HG03521 (cell line): ENCODE measurements around the gene ZDHHC7.
A peak's percentile ranks its signal among the peaks of the same experiment; 100 is the strongest.

ENCODE experiments used
- ATAC-seq: cut with Tn5 transposase; IDR thresholded peaks from one replicate; pipeline ENCODE4 v1.9.1; 2021; ENCODE audit warnings: mild to moderate bottlenecking, moderate library complexity; ENCODE audit not compliant: unreplicated experiment

Gene ZDHHC7

DNA sequence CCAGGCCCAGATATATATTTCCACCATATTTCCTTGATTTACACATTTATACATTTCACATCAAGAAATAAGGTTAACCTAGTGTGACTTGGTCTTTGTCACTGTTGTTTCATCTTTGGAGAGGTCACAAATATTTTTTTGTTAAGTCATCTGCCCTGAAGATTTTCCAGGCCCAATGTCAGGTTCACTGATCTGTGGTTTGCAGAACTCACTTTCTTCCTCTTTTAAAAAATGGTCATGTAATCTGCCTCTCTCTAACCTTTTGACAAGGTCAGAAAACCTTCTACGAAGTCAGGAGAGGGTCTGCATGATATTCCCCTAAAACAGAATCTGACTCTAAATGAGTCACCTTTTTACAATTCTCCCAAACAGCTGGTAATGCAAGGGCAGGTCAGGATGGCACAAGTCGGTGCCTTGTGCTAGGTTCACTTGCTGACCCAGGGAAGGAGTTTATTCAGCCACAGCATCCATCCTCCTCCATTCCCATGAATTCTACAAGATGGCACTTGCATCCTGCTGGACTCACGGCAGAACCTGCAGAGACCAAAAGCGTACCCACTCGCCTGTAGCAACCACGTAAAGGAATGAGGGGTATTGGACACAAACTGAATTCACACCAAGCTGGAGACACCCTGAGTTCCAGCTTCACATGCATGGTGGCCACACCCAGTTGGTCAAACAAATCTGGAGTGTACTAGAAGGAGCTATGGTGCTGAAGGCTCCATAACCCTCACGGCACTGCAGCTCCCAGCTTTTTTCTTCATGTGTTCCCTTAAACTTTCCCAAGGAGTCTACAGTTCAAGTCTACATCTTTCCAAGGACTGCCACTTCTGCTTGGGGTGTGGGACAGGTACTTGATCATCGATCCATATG lies 14.7 kb upstream of the ZDHHC7 start:
- no peak for ATAC-seq

DNA sequence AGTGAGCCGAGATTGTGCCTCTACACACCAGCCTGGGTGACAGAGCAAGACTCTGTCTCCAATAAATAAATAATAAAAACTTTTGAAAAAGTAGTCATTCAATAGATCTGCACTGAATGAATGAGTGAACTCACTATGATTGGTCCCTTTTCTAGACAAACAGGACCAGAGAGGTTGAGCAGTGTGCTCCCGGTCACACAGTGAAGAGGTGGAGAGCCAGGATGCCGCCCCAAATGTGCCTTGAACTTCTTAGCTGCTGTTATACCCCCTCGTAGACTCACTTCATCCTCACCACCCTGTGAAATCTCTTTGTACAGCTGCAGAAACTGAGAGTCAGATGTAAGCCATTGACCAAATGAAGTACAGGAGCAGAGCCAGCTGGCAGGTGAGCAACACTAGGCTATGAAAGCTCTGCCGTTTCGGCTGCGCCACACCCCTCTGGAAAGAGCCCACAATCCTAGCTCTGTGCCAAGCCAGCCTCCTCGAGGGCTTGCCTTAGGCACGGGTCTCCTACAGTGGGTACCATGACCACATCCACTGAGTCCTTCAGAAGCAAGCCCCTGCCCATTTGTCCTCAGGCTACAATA lies 8.4 kb upstream of the ZDHHC7 start:
- ATAC-seq, result no peak

DNA sequence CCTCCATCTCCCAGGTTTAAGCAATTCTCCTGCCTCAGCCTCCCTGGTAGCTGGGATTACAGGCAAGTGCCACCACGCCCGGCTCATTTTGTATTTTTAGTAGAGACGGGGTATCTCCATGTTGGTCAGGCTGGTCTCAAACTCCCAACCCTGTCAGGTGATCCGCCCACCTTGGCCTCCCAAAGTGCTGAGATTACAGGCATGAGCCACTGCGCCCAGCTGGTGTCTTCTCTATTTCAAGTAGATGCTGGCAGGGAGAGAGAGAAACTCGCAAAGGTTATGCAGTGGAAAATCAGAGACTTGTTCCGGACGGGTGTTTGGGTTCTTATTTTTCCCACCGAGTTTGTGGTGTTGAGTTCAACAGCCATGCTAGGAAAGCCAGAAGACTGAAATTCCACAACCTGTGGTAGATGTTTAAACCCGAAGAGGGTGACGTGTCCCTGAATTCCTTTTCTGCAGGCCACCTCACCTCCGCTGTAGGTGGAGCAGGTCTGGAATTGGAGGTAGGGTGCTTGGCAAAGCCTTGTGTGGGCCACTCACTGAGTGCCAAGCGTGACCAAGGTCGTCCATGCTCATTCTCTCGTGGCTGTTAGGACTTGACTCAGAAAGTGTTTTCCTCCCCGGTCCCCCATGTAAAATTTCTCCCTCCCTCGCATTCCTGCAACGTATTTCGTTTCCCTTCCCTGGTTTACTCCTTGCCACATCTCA lies 7.3 kb upstream of the ZDHHC7 start:
- ATAC-seq, result no peak

- ATAC-seq, result no peak
Observed at GRCh38 chr16:85017633-85018032, 6.3 kb upstream of the ZDHHC7 start.

- no peak for ATAC-seq
Observed at GRCh38 chr16:85017151-85017550, 5.8 kb upstream of the ZDHHC7 start.

DNA sequence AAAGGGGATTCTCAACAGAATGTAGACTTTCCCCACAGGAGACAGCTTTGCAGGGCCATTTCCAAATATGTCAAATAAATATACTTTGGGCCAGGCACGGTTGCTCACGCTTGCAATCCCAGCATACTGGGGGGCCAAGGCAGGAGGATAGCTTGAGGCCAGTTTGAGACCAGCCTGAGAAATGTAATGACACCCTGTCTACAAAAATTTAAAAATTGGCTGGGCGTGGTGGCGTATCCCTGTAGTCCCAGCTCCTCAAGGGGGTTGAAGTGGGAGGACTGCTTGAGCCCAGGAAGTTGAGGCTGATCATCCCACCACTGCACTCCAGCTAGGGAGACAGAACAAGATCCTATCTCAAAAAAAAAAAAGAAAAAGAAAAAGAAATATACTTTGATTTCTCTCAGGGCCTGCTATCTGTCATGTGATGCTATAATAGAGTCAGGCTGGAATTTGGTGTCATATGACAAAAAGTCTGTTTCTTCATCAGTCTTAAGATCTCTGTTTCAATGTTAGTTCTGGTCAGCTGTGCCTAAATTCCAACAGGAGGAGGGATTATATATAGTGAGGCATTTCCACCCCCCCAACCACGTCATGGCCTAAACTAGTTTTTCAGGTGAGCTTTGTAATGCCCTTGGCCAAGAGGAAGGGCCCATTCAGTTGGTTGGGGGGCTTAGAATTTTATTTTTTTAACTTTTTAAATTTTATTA lies 4.3 kb upstream of the ZDHHC7 start:
- no peak for ATAC-seq

DNA sequence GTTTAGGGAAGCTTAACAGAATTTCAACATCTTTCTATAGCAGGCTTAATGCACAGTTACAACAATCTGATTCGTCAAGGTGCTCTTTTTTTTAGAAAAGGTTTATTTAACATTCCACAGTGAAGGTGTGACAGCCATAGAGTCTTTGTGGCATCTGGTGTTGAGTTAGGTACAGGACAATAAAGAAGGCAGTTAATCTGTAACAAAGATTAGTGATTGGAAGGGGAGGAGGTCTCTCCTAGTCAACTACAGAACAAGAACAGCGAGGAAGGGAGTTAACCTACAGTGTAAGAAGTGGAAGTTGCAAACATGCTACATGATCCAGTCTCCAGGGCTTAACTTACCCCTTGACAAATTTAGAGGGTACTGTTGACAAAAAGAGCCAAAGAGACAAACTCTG lies 3.0 kb upstream of the ZDHHC7 start:
- no peak for ATAC-seq

- no peak for ATAC-seq
Observed at GRCh38 chr16:85011846-85012284, 530 bp upstream of the ZDHHC7 start.

GRCh38 chr16:85010446-85010930 lies 847 bp downstream of the ZDHHC7 start:
- ATAC-seq, result peak; percentile 8

DNA sequence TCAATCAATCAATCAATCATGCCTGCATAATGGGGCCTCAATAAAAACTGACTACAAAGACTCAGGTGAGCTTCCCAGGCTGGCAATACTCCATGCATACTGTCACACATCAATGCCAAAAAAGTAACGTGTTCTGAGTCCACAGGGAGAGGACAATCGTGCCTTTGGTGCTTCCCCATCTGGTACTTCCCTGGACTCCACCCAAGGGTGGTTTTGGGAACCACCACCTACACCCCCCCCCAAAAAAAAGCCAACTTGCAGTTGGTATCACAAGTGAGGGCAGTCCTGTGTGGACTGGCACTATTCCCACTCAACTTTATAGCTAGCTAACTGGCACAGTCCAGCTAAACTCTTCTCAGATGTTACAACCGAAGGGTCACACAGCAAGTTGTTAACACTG lies 3.1 kb downstream of the ZDHHC7 start:
- ATAC-seq, result no peak

- no peak for ATAC-seq
Observed at GRCh38 chr16:85007496-85008214, 3.7 kb downstream of the ZDHHC7 start.

GRCh38 chr16:85006639-85007038 lies 4.7 kb downstream of the ZDHHC7 start:
- ATAC-seq, result no peak

DNA sequence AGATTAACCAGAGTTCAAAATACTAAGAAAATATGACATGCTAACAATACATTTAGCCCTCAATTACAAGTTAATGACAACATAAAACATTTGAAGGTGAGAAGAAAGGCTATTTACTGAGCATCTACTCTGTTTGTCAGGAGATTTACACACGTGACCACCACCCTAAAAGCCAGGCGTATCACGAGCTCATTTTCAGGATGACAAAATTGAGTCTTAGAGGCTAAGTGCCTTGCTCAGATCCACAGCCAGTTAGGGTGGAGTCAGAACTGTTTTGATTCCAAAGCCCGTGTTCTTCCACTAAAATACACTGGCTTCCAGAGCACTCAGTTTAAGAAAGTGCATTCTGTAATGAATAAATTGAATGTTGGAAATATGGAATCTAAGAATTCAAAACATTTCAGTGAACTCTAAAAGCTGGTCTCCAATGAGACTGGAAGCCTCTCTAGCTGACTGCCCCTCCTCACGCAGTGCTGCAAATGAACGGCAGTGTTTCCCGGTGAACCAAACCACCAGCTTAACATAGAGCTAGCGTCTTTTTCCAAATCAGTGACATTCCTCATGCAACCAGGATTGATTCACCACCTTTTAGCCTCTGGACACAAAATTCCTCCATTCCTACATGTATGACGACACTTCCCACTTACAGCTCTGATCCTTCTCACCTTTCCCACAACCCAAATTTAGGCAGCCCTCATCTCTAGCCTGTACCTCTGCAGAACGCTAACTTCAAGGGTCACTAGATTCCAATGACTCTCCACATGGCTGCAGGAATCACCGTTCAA lies 5.9 kb downstream of the ZDHHC7 start:
- ATAC-seq, result no peak

GRCh38 chr16:85004587-85005205 lies 6.6 kb downstream of the ZDHHC7 start:
- ATAC-seq, result no peak

DNA sequence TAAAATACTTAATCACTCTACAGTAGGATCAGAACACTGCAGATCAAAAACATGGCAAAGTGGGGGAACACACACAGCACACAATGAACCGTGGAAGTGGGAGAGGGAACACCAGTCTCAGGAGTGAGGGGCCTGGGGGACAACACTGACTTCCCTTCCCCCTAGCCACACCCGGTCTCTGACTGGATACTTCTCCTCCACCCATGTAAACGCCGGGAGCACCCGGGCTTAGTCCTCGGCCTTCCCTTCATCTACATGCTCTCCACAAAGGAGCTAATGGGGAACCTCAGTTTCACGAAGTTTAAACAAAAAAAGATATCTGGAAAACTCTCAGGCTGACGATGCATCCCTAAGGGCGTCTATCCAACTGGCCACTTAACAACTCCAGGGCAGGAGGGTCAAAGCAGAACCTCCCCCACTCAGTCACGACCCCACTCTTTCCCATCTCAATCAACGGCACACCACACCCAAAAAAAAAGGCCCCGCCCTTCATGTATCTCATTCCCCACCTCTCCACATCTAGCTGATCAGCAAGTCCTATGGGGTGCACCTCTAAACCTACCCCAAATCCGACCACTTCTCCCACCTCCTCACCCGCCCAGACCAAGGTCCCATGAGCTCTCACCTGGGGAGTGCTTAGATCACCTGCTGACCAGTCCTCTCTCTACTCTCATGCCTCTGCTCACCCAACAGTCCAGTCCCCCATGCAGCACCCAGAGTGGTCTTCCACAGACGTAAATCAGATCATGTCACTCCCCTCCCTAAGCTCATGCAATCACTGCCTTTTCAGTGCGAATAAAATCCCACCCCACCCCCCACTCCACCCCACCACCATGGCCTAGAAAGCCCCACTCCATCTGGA lies 7.4 kb downstream of the ZDHHC7 start:
- no peak for ATAC-seq

DNA sequence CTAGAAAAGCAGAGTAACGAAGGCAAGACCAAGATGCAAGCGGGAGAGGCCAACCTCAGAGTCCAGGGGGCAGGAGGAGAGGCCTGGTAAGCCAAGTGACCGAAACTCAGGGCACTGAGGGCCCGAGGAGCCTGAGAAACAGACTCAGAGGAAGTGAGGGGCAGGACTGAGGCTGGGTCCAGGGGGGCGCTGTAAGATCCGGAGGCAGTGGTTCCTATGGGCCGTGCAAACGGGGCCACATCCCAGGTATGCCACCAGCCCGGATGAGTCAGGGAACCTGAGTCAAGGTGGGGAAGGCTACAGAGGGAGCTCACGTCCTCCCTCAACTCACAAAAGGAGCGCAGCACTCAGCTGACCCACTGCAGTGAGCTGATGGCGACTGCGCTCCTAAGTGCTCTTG lies 8.3 kb downstream of the ZDHHC7 start:
- no peak for ATAC-seq

DNA sequence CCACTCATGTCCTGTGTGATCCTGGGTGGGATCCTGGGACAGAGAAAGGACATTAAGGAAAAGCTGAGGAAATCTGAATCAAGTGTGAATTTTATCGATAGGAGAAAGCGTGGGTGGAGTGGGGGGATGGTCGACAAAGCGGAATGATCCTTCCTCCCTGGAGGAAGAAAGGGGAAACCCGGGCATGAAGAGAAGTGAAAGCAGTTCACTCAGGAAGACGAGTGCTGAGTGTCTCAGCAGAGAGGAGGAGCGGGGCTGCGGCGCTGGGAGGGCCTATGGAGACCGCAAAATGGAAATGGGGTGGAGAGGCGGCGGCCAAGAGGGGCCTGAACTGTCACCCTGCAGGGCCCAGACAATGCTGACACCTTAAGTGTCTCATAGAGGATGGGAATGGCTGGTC lies 8.7 kb downstream of the ZDHHC7 start:
- no peak for ATAC-seq

DNA sequence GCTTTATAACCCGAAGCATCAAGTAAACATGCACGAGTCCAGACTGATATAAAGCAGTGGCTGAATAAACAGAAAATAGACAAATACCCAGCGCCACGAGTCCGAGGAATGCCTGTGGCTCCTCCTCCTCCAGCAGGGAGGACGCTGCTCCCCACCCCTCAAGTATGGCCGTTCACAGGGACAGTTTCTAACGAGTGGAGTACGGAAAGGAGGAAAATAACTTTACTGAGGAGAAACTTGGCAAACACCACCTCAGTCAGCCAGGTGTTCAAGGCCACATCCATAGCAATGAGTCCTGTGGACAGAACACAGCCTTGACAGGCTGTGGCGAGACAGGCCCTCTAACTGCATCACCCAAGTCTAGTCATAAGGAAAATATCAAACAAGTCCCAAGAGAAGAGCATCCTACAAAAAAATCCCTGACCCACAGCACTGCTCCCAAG lies 9.2 kb downstream of the ZDHHC7 start:
- ATAC-seq, result no peak
